OCI-LY7 (cell line): ENCODE results near the gene ENO4.

ENCODE experiments used
- EZH2phosphoT487 ChIP-seq: fragments of 200-600 bp; sonication (generic); IDR thresholded peaks from 2 replicates; pipeline ENCODE4 v1.6.1; 2018; ENCODE audit warnings: low read depth, borderline replicate concordance, mild to moderate bottlenecking, mixed run types, antibody characterized with exemption, low read length, moderate library complexity, mixed read lengths
- TF ChIP-seq, protein P1 (sequence below): fragments of 200-600 bp; sonication (generic); conservative IDR thresholded peaks from 2 replicates; pipeline ENCODE4 v1.5.1; 2014; ENCODE audit warnings: mild to moderate bottlenecking, antibody characterized with exemption, low read length, moderate library complexity, mixed read lengths

DNA sequence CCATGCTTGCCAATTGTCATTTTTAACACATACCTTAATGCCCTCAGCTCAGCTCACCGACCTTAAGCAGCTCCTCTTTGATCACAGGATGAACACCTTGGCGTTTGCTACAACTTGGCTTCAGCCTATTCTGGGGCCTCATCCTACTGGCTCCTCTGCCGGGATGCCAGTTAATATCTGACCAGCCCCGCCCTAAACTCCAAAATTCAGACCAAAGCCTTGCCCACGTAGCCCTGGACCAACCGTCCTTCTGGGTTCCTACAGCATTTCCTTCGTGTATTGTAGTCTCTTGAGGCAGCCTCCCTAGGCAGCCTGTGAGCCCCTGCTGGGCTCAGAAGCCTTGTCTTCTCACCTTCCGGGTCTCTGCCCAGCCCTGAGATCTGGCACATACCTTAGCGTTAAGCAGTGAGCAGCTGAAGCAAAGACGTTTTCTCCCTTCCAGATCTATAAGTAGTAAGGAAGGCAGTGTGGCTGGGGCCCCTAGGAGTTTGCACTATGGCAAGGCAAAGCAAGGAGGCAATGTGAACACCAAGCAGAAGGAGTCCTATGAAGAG is 836 bp downstream of the ENO4 start:
- TF ChIP-seq, protein P1, sequence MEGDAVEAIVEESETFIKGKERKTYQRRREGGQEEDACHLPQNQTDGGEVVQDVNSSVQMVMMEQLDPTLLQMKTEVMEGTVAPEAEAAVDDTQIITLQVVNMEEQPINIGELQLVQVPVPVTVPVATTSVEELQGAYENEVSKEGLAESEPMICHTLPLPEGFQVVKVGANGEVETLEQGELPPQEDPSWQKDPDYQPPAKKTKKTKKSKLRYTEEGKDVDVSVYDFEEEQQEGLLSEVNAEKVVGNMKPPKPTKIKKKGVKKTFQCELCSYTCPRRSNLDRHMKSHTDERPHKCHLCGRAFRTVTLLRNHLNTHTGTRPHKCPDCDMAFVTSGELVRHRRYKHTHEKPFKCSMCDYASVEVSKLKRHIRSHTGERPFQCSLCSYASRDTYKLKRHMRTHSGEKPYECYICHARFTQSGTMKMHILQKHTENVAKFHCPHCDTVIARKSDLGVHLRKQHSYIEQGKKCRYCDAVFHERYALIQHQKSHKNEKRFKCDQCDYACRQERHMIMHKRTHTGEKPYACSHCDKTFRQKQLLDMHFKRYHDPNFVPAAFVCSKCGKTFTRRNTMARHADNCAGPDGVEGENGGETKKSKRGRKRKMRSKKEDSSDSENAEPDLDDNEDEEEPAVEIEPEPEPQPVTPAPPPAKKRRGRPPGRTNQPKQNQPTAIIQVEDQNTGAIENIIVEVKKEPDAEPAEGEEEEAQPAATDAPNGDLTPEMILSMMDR = no peak
- no peak for TF ChIP-seq EZH2phosphoT487
